ENCODE data around the gene GRB2. TPM values are rescaled to one million over a fixed set of nuclear protein-coding genes. Genes with fewer than 3 reads are reported as not detected.
"Not testable (repeated sequence)": the region's sequence is repeated elsewhere in the genome, so short reads cannot be mapped to it uniquely, and the experiment has no call there.

GRB2 gene
- total RNA-seq, 2 experiments from 2014 or later, result 161 to 165 TPM

DNA sequence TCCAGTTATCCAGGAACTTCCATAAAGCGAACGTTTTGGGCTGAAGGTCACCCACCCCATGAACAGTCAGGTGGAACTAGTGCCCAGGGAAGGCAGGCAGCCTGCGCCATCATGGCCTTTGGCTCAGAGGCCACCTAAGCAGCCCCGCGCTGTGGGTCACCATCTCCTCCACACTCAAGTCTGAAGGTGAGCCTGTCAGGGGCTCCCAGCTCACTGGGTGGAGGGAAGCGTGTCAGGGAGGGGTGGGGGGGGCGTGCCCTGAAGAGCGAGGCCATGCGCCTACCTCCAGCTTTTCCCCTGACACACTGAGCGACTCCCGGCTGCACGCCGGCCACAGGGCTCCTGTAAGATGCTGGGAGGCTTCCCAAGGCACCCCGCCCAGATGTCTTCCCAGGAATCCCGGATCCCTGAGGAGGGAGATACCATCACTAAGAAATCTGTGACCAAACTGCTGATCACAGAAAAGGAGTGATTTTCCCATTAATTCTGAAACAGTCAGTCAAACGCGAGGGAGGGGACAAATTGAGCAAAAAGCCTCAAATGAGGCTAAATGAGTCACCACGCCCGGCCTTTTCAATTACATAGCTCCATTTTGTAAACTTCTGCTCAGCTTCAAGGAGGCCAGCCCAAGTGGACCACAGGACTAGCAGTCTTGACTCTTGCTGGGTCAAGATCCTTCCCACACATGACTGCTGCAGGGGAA is 89.8 kb downstream of the GRB2 start:
- peak; percentile 26 for DNase-seq
- no peaks in the 10 kb centered on the region for H3K27me3 Mint-ChIP-seq
- H3K4me3 Mint-ChIP-seq, result no peak overlapping the region
- peak overlapping the region; percentile 84 for H3K27ac Mint-ChIP-seq
- no peaks in the 10 kb centered on the region for H3K9me3 Mint-ChIP-seq
- H3K4me1 Mint-ChIP-seq, result peaks cover 27% of the 10 kb centered on the region
- H3K36me3 Mint-ChIP-seq, result peaks cover 11% of the 10 kb centered on the region

DNA sequence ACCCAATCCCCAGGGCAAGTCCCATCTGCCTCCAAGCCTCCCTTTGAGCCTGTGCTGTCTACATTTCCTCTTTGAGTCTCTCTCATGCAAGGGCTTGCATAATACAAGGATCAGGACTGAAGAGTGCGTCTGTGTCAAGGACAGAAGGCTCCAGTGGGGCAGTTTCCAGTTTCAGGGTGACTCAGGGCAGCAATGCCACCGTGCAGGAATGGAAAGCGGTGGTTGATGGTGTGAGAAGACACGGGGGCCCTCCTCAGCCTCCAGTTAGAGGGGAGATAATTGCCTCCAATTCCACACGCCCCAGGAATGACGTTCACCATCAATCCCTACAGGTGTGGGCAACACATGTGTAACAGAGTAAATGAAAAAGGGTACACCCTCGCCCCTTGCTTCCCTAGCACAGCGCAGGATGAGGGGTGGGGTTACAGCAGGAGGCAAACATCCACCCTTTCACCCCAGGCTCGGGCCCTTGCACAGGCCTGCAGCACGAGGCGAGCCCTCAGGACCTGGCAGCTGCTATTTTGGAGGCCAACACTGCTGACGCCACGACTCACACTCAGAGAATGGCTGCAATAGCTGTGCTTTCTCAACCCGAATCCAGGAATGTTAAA is 91.4 kb downstream of the GRB2 start:
- Mint-ChIP-seq H3K27ac (peak overlapping the region; percentile 78), H3K27me3 (no peaks in the 10 kb centered on the region), H3K36me3 (peaks cover 4% of the 10 kb centered on the region), H3K4me3 (no peak overlapping the region), H3K9me3 (no peaks in the 10 kb centered on the region), H3K4me1 (peaks cover 27% of the 10 kb centered on the region)
- DNase-seq, result no peak

DNA sequence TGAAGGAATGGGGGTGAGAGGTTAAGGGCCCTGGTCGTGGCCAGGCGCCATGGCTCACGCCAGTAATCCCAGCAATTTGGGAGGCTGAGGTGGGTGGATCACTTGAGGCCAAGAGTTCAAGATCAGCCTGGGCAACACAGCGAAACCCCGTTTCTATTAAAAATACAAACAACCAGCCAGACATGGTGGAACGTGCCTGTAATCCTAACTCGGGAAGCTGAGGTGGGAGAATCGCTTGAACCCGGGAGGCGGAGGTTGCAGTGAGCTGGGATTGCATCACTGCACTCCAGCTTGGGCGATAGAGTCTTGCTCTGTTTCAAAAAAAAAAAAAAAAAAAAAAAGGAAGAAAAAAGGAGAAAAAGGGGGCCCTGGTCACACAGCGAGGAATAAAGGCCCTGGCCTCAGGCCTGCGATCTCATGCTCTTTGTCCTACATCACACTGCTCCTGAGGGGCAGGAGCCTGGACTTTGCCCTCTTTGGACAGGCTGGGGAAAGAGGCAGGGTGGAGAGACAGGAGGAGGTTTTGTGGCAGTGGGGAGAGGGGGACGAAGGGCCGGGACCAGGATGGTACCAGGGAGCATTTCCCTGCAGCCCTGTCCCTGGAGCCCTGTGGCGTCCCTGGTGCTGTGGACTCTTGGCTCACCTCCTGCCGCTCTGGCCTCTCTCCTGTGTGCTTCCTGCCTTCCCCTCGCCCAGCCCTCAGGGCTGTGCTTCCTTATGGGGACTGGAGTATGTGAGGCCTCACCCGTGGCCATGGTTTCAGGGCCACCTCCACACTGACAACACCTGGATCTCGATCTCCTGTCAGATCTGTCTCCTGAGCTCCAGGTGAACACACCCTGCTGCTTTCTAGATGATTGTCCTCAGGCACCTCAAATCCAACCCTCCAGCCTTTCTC is 96.5 kb downstream of the GRB2 start:
- peaks cover 11% of the 10 kb centered on the region for H3K4me1 Mint-ChIP-seq
- DNase-seq, result no peak
- H3K27ac Mint-ChIP-seq, result no peak overlapping the region
- no peak overlapping the region for H3K4me3 Mint-ChIP-seq
- no peaks in the 10 kb centered on the region for H3K27me3 Mint-ChIP-seq
- H3K36me3 Mint-ChIP-seq, result no peaks in the 10 kb centered on the region
- H3K9me3 Mint-ChIP-seq, result no peaks in the 10 kb centered on the region

DNA sequence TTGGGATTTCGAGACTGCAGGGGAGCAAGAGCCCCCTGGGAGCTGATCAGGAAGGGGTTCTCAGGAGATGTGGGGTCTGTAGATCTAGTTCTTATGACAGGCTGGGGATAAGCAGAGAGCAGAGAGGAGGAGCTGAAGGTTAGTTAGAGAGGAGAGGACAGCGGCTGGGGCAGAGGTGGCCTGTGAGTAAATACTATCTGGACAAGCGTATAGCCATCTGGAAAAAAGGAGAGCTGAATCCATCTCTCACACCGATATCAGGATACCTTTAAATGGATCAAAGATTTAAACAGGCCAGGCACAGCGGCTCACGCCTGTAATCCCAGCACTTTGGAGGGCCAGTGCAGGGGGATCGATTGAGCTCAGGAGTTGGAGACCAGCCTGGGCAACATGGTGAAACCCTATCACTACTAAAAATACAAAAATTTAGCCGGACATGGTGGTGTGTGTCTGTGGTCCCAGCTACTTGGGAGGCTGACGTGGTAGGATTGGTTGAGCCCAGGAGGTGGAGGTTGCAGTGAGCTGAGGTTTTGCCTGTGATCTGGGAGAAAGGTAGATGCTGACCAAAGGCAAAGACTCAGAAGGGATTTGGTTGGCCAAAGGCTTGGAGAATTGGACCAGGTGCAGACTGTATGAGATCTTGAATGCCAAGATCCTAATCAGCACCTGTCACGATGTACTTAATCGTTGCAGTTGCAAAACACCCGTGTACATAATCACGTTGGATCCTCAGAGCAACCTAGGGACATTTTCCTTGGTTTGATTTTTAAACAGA is 97.3 kb downstream of the GRB2 start:
- Mint-ChIP-seq H3K27ac (peak overlapping the region; percentile 38), H3K27me3 (no peaks in the 10 kb centered on the region), H3K36me3 (no peaks in the 10 kb centered on the region), H3K4me1 (peaks cover 7% of the 10 kb centered on the region), H3K9me3 (no peaks in the 10 kb centered on the region), H3K4me3 (no peak overlapping the region)
- no peak for DNase-seq

DNA sequence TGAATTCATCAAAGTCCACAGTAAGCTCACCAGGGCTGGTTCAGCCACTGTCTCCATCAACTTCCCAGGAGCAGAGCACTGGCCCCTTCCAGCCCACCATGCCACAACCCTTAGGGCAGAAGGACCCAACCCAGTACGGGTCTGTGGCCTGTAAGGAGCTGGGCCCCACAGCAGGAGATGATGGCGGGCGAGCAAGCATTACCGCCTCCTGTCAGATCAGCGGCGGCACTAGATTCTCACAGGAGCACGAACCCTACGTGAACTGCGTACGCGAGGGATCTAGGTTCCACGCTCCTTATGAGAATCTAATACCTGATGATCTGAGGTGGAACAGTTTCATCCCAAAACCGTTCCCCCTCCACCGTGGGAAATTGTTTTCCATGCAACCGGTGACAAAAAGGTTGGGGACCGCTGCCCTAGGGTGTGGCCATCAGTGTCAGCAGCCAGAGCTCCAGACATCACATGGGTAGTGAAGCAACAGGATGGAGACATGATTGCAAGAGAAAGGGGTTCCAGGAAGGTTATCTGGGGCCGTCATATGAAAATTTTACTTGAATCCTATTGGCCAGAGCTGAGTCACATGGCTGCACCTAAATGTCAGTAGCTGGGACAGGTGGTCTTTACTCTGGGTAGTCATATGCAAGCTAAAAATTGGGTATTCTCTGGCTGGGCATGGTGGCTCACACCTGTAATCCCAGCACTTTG is 103.8 kb downstream of the GRB2 start:
- DNase-seq, result no peak
- no peaks in the 10 kb centered on the region for H3K27me3 Mint-ChIP-seq
- no peak overlapping the region for H3K4me3 Mint-ChIP-seq
- H3K4me1 Mint-ChIP-seq, result peaks cover 9% of the 10 kb centered on the region
- H3K9me3 Mint-ChIP-seq, result no peaks in the 10 kb centered on the region
- H3K36me3 Mint-ChIP-seq, result no peaks in the 10 kb centered on the region
- no peak overlapping the region for H3K27ac Mint-ChIP-seq

DNA sequence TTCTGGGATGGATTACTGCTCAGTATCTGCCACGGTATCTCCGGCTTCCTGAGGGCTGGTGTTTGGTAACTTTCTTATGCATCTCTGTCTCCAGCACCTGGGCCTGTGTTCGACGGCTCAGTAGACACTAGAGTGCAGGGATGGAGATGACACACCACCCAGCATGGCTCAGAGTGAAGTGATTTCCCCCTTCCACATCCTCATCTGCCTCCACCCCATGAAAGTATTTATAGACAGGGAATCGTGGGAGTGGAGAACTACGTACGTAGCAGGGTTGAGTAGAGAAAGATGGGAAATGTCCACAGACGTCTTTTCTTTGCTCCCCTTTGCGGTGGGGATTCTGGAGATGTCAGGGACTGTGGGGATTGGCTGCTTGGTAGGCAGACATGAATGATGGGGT is 104.4 kb downstream of the GRB2 start:
- Mint-ChIP-seq H3K27ac (no peak overlapping the region), H3K27me3 (no peaks in the 10 kb centered on the region), H3K4me1 (peaks cover 11% of the 10 kb centered on the region), H3K36me3 (no peaks in the 10 kb centered on the region), H3K4me3 (no peak overlapping the region), H3K9me3 (no peaks in the 10 kb centered on the region)
- DNase-seq, result no peak

DNA sequence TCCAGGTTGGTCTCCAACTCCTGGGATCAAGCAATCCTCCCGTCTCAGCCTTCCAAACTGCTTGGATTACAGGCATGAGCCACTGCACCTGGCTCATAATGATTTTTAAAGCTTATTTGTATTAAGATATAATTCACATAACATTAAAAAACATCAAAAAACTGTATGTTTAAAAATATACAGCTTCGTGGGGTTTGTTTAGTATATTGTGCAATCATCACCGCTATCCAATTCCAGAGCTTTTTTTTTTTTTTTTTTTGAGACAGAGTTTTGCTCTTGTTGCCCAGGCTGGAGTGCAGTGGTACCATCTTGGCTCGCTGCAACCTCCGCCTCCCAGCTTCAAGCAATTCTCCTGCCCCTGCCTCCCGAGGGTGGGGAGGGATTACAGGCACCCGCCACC is 105.2 kb downstream of the GRB2 start:
- no peak for DNase-seq
- Mint-ChIP-seq H3K27ac (no peak overlapping the region), H3K27me3 (no peaks in the 10 kb centered on the region), H3K36me3 (no peaks in the 10 kb centered on the region), H3K9me3 (no peaks in the 10 kb centered on the region), H3K4me1 (peaks cover 19% of the 10 kb centered on the region), H3K4me3 (no peak overlapping the region)

DNA sequence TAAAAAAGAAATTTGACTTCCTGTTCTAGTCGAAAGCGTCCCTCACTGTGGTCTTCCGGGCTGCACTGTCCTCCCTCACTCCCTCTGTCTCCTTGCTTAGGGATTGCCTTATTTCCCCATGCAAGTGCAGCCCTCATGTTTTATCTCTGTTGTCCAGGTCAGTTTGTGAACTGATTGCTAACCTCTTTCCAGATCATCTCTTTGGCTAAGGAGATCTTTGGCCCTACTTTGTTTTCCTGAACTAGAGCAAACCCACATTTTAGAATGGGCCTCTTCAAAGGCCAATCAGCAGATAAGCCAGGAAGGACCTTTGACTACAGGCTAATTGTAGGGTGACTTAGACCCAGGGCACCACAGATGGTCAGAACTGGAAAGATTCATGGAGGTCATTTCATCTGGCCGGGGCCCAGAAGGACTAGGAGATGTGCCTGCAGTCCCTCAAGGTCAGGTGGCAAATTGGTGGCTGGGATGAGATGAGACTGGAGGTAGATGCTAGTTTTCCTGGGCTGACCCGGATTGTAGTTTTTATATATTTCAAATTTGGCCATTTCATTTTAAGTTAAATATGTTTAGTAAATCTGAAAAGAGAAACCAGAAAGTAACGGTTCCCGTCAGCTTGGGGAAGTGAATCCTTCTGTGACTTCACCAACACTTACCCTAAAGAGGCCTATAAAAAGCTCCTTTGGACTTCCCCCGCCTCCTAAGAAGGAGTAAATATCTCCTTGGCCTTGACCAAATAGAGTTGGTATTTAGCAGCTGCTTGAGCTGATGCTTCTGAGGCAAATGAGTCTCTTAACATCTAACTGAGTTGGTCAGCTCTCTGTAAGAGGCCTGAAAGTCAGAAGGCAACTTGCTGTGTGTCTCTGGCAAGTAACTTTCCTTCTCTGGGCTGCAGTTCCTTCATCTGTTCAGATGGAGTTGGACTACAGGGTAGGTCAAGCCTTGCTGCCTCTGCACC is 110.0 kb downstream of the GRB2 start:
- Mint-ChIP-seq H3K9me3 (no peaks in the 10 kb centered on the region), H3K36me3 (peaks cover 2% of the 10 kb centered on the region), H3K27me3 (no peaks in the 10 kb centered on the region), H3K4me3 (peak overlapping the region; percentile 55), H3K27ac (peak overlapping the region; percentile 91), H3K4me1 (peaks cover 26% of the 10 kb centered on the region)
- DNase-seq, result no peak

DNA sequence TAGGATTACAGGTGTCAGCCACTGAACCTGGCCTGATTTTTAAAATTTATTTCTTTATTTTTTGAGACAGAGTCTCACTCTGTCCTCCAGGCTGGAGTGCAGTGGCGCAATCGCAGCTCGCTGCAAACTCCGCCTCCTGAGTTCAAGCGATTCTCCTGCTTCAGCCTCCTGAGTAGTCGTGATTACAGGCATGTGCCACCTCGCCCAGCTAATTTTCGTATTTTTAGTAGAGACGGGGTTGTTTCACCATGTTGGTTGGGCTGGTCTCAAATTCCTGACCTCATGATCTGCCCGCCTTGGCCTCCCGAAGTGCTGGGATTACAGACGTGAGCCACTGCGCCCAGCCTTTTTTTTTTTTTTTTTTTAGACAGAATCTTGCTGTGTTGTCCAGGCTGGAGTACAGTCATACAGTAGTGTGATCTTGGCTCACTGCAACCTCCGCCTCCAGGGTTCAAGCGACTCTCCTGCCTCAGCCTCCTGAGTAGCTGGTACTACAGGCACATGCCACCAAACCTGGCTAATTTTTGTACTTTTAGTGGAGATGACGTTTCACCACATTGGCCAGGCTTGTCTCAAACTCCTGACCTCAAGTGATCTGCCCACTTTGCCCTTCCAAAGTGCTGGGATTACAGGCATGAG is 112.5 kb downstream of the GRB2 start:
- not testable (repeated sequence) for DNase-seq, H3K27me3 Mint-ChIP-seq, H3K27ac Mint-ChIP-seq, H3K4me3 Mint-ChIP-seq, H3K9me3 Mint-ChIP-seq, H3K36me3 Mint-ChIP-seq
- H3K4me1 Mint-ChIP-seq, result peaks cover 33% of the 10 kb centered on the region

DNA sequence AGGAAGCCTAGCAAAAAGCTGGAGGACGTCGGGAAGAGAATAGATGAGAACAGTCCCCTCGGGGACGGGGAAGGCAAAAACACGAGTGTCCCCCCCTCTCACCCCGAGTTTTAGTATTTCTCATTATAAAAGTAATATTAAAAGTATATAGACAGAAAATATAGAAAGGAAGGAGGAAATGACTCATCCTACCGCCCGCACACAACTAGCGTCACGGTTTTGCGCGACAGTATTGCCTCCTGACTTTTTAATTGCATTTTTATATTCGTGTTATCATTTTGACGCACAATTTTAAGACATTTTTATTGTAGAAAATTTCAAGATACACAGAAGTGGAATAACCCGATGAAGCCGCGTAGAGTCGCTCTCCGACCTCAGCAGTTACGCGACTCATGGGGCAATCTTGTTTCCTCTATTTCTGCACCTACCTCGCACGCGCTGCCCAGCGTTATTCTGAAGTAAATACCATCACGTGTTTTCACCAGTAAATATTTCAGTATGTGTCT is 115.6 kb downstream of the GRB2 start:
- Mint-ChIP-seq H3K9me3 (no peaks in the 10 kb centered on the region), H3K27ac (peak overlapping the region; percentile 100), H3K27me3 (peaks cover 4% of the 10 kb centered on the region), H3K4me1 (peaks cover 22% of the 10 kb centered on the region), H3K36me3 (peaks cover 16% of the 10 kb centered on the region), H3K4me3 (peak overlapping the region; percentile 92)
- DNase-seq, result peak; percentile 64

DNA sequence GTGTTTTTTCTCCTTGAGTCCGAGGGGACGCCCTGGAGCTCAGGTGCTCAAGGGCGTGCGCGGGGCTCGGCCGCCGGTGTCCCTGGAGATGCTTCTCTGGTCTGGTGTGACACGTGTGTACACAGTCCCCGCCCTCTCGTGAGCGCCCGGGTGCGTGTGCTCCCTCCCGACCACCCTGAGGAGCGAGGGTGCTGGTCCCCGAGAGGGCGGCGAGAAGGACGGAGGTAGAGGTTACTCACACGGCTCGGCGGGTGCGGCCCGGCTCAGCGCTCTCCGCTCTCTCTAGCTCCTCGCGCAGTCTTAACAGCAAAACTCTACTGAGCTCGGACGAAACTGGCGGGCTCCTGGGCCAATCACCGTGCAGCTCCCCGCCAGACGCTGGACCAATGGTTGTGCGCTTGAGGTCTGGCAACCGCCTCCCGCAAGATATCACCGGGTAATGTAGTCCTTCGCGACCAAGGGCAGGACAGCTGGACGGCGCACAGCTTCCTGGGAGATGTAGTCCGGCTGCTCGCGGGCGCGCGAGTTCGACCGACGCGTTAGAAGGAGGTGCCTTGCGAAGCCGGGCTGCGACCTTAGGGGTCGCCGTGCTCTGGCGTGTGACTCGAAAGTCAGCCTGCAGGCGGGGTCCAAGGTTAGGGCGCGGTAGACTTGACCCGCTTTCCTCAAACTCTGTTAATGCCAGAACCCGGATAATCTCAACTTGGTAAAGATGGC is 116.2 kb downstream of the GRB2 start, which contains the start of gene SLC25A19:
TSS of gene SLC25A19 (minus strand) at position 319 of the 717 bp plus-strand sequence. CDS start 2,669 bp downstream, outside the sequence.
- Mint-ChIP-seq H3K4me3 (peak within 1 kb of the TSS; percentile 92), H3K36me3 (peaks cover 16% of the 10 kb centered on the region), H3K9me3 (no peaks in the 10 kb centered on the region), H3K27me3 (peaks cover 4% of the 10 kb centered on the region), H3K27ac (peak within 1 kb of the TSS; percentile 100), H3K4me1 (peaks cover 20% of the 10 kb centered on the region)
- peak; percentile 98 for DNase-seq

DNA sequence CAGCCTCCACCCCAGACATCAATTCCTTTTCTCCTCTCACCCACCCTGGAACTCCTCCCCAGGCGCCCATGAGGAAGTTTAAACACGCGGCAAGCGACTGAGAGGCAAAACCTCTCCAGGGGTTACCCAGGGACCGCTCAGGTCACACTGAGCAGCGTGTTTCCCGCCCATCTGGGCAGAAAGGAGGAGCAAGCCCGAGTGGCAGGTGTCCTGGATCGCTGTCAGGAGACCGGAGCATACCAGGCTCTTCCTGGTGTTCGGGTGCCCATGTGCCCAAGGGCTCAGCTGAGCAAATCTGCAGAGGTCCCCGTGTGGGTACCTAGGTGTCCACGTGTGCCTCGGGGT is 116.7 kb downstream of the GRB2 start:
- Mint-ChIP-seq H3K36me3 (peaks cover 17% of the 10 kb centered on the region), H3K4me1 (peaks cover 19% of the 10 kb centered on the region), H3K27ac (peak overlapping the region; percentile 100), H3K4me3 (peak overlapping the region; percentile 92), H3K27me3 (peaks cover 4% of the 10 kb centered on the region), H3K9me3 (no peaks in the 10 kb centered on the region)
- peak; percentile 64 for DNase-seq

Data from activated naive CD8-positive, alpha-beta T cell treated with anti-CD3 and anti-CD28 coated beads for 36 hours (primary cell).